Central memory CD4-positive, alpha-beta T cell (primary cell): ENCODE data around the gene RNF150.

Experiments
- DNase-seq: peaks from one replicate; pipeline ENCODE4 v3.0.0; 2022

RNF150 gene

DNA sequence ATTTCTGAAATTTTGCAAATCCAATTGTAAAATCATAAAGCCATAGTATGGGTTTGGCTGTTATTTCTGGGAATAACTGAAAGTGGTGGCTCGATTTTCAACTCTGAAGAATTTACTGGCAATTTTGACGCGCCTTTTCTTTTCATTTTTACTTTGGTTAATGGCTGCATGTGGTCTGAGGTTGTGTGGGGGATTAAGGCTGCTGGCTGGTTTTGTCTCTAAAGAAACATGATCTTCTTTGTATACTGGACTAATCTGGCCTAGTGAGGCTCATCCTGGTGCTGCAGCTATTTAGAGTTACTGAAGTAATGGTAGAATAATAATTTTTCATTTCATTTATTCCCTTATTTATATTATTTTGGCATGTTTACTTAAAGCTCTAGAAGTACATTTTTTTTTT lies 164.0 kb downstream of the RNF150 start:
- no peak for DNase-seq

DNA sequence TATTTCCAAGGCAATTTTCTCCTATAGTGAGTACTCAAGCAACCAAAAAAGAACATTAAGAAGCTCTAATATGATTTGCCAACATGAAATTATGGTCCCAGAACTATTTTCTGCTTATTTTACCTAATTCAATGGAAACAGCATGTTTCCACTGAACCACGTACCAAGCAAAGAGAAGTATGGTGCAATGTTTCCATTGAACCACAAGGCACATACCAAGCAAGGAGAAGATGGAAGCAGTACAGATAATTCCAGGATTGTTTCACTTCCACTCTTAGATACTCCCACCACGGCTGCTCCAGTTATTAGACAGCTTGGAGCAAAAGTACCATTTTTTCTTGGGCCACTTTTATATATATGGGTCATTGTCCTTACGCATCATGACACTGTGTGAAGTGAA lies 164.9 kb downstream of the RNF150 start:
- no peak for DNase-seq

DNA sequence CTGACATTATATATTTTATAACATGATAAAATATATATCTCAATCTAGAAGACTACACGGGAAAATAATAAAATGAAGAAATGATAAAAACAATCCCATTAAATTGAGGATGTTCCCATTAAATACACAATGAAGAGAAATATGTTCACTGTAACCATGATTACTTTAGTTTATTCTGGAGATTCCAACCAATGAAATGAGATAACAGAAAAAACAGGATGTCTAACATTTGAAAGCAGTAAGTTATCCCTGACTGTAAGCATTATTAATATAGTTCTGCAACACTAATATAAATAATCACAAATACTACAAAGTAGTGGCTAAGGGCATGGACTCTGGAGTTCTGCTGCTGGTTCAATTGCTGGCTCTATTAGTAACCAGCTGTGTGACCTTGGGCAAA lies 169.4 kb downstream of the RNF150 start:
- no peak for DNase-seq

DNA sequence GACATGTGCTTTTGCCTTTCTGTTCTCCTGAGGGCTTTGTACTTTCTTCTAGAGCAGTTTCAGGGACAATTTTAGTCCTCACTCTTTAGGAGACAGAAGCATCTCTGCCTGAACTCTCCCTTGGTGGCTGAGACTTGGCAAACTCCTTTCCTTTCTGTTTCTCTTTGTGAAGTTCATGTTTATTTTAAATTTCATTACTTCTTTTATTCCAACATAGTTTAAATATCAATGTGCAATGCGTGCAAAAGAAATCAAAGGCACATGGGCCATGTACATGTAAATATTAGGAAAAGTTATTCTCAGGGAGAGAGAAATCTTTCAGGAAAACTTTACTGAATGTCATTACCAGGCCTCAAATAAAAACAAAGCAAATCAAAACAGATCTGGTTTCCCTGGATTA lies 177.6 kb downstream of the RNF150 start:
- no peak for DNase-seq

DNA sequence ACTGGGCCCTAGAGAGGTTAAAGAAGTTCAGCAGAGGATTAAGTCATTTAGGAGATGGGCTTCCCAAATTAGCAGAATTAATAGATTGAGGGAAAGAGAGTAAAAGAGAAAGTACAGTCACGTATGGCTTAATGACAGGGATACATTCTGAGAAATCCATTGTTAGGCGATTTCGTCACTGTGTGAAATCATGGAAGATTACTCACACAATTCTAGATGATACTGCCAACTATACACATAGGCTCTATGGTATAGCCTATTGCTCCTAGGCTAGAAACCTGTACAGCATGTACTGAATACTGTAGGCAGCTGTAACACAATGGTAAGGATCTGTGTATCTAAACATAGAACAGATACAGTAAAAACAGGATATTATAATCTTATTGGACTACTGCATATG lies 180.6 kb downstream of the RNF150 start:
- DNase-seq: no peak

DNA sequence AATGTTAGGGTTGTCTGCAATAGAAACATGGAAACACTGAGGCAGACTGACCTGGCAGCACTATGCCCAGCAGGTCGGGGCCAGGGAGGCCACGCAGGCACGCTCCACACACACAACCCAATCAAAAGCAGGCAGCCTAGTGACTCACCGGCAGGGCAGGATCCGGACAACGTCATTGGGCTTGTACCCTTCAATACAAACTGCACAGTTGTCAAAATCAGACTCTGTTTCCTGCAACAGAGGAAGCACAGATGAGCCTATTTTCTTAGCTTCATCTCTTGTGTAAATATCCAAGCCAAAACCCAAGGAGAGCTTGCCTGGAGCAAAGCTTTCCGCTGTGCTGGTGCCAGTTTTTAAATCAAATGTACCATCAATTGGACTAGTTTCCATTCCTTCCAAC lies 185.8 kb downstream of the RNF150 start:
- no peak for DNase-seq

DNA sequence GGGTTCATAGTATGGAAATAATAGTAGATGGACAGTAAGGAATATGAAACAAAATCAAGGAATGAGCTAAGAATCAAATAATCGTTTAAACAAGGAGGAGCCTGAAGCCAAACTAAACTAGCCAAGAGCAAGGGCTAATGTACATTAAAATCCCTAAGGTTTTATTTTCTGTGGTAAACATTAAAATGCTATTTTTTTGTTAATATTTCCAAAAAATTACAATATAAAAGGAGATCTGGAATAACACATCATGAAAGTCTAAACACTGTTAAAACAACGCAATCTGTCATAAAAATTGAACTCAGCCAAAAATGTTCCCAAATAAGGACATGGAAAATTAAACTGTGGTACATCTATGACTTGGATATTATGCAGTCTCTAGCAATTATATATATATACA lies 188.2 kb downstream of the RNF150 start:
- no peak for DNase-seq

DNA sequence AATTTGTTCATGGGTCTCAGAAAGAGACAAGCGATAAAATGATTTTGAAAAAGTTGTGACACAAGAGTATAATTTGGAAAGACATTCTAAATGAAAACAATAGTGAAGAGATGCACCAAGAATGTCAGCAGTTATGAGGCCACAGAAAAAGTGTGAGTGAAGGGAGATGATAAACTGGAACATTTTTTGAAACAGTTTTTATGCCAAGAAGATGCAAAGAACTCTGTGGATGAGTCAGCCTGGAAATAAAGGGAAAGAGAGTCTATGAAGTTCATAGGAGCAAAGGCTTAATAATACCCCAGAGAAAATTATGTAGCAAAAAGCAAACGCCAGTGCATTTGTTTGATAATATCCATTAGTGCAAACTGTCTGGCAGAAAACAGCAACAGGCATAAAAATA lies 188.7 kb downstream of the RNF150 start:
- no peak for DNase-seq

DNA sequence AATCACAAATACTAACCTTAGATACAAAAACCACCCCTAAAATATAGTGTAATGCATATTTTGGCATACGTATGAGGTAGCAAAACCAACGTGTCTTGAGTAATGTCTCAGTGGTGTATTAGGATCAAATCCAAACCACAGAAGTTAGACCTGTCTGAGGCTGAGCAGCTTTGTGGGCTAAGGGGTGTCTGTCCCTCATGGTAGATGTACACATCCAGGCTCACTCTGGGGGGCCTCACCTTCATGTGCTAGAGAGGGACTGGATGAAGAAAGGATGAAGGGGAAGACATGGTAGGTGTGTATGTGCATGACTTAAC lies 189.1 kb downstream of the RNF150 start:
- DNase-seq: no peak

DNA sequence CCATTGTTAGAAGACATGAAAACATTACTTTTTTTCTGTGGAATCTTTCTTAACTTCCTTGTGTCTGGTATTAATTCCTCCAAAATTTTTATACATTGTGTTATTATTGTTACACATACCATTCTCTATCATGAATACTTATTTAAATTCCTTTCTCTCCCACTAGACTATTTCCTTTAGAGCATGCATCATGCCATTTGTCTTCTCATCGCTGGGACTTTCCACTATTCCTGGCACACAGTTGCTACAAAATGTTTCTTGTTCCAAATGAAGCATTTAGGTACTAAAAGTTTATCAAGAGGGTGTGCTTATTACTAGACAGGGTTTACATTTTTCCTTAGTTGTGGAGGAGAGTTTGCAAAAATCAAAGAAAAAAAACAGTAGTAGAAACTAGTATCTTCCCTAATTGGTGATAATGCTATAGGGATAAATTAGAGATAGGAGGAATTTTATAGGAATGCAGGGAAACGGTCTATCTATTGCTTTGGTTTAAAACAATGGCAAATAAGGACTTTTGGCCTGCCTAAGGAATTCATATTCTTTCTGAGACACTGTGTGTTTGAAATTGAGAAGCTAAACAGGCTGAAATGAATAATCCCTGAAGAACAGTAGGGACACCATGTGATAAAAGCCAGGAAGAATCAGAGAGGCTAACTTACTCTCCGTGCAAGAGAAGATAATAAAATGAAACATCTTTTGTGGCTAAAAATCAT lies 189.6 kb downstream of the RNF150 start:
- no peak for DNase-seq

DNA sequence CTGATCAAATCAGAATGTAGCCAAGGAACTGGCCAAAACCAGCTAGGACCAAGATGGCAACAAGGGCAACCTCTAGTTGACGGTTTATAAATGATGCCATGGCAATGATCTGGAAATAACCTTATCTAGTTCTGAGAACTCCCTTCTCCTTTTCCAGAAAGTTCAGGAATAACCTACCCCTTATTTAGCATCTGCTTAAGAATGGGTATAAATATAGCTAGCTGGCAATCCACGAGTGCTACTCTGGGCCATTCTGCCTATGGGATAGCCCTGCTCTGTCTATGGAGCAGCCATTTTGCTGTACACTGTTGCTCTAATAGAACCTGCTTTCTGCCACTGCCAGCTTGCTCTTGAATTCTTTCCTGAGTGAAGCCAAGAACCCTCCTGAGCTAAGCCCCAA lies 192.7 kb downstream of the RNF150 start:
- DNase-seq: no peak

DNA sequence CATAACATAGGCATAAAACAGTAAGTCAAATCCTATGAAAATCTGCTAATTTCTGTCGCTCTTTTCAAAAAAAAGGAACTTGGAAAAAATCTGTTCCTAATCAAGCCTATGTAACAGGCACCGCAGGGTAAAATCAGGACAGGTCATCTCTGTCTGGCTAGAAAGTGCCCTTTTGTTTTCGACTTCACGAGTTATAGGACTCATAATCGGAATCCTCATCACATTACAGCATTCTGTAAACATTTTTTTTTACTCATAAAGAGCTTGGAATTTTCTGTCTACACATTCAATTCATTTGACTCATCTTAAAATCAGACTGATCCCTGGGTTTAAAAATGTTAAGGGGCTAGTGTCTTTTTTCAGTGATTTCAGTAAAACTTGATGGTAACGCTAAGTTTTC lies 195.4 kb downstream of the RNF150 start:
- DNase-seq: no peak

DNA sequence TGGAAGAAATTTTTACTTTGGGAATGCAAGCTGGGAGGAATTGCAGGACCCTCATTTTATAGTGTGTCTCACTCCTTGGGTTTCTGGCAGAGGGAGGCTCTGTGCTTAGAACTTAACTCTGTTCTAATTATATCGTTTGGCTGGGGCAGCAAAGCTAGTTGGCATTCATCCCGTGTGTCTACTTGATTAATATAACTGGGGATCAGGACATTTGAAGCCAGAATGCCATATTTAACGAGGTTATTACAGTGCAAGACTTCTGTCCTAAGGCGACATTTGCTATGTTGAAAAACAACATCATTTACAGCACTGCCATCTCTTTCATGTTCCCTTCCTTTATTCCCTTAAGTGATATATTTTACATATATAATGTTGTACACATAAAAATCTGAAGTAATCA lies 198.0 kb downstream of the RNF150 start:
- DNase-seq: no peak

DNA sequence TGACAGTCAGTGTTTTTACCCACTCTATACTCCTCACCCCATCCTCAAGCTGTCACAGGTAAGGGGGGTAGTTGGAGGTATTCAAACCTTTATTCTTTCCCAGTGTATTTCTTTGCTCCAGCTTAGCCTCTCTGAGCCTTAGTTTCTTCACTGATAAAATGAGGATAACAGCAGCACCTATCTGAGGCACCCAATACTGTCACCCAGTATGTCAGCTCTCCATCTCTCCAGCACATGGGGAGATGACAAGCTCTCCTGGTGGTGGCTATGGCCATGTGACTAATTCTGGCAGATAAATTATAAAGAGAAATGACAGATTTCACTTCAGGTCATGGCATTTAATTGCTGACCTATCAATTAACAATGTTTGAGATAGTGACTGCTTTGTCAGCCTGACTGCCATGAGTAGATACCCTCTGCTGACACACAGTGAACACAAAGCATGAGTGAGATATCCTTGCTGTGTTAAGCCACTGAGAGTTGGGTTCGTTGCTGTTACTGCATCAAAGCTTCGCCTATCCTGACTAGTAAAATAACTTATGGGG lies 200.7 kb downstream of the RNF150 start:
- no peak for DNase-seq

DNA sequence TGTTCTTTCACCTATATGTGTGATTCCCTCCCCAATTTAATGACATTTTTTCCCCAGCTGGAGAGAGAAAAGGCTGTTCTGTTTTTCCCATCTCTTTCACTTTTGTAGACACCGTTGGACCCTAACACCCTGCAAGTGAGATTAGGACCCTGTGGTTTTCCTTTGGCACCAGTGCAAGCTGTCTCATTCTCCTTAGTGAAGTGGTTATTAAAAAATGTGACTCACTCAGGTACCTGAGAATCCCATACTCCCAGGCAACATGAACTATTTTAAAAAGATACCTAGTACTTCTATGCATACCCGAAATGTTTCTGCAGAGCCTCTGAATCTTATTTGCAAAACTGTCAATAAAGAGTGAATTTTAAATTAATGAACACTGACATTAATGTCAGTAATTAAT lies 201.4 kb downstream of the RNF150 start:
- DNase-seq: no peak

DNA sequence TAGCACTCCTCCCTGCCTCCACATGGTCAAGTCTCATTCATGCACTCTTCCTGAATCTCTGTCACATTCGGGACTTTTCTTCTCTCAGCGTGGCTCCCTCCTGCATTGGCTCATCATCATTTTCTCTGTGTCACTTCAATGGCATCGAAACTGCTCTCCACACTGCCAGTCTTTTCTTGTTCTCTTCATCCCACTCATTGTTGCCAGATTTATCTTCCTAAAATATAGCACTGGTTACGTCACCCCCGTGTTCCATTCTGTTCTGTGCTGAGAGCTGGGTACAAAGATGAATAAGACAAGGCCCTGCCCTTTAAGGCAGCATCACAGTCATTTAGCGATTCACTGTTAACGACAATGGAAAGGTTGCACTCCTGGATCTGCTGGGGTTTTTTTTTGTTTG lies 202.7 kb downstream of the RNF150 start:
- no peak for DNase-seq

DNA sequence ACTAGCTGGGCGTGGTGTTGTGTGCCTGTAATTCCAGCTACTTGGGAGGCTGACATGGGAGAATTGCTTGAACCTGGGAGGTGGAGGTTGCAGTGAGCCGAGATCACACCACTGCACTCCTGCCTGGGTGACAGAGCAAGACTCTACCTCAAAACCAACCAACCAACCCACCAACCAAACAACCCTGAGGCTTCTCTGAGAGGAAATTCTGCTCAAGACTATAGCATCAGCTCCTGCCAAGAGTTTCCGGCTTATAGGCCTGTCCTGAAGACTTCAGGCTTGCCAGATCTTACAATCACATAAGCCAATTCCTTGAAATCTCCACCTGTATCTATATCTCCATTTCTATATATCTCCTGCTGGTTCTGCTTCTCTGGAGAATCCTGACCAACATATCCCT lies 203.3 kb downstream of the RNF150 start:
- DNase-seq: no peak

DNA sequence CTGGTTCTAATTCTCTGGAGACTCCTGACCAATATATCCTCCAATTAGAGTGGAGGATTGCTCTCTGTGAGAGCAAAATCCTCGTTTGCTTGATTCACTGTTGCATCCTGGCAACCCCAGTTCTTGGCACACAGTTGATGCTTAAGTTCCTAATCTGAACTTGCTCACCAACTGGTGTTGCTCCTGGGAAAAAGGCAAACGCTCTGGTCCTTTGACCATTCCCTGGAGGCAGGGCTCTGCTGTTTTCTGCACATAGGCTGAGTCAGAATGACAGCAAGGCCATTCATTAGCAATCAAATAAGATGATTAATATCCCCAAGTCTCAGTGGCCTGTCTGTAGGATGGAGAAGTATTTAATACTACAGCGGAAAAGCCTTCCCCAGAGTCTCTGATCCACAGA lies 204.4 kb downstream of the RNF150 start:
- no peak for DNase-seq

DNA sequence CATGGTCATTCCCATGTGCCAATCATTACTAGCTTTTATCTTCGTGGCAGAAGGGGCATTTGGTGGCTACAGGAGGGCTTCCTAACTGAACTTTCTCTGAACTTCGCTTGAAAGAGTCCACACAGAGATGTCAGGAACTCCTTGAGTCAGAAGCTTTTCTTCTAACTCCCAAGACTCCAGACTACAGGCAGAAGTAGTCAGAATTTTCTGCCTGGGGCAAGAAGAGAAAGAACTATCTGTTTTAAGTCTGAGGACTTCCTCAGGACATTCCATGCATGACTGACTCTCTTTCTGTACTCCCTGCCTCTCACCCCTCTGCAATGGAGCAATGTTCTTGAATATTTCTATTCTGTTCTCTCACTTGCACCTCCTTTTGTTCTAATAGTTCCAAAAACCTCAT lies 206.6 kb downstream of the RNF150 start:
- no peak for DNase-seq

DNA sequence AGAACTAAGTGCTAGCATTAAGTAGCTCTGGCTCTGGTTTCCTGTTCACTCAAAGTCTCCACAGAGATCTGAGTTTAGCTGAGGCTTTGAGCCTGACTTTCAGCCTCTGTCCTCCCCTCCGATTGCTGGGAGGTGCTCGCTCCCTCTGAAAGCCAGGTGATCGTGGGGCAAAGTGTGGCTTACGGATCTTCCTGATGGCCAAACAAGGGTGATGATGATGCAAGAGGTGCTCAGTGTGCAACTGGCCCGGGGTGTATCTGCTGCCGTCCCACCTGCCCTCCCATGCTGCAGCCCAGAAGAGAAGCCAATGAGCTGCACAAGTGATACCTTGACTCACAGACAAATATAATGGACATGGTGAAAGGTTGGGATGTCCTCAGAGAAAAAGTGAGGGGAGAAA lies 207.9 kb downstream of the RNF150 start:
- no peak for DNase-seq

DNA sequence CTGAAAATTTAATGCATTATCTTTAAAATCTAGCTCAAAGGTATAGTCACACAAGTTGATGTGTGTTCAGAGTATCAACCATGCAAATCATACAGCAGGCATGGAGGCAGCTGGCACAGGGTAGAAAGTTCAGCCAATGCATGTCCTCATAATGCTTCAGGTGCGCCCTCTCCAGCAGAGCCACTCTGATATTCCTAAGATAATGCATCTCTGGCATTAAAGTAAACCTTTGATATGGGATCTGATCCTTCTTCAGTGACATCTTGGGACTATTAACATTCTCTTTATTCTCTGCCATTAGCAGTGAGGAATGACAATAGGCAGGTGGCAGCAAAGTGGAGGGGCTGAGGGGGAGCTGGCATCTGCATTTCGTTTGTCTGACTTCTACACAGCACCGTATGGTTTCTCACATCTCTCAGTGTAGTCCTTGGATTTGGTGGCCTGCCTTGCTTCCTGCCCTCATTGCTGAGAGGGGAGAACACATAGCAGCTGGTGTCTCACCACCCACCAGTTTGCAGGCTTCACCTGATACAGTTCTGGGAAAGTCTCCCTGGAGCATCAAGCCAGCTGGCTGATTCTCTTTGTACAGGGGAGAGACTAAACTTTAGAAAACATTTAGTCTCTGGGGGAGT lies 208.4 kb downstream of the RNF150 start:
- no peak for DNase-seq

DNA sequence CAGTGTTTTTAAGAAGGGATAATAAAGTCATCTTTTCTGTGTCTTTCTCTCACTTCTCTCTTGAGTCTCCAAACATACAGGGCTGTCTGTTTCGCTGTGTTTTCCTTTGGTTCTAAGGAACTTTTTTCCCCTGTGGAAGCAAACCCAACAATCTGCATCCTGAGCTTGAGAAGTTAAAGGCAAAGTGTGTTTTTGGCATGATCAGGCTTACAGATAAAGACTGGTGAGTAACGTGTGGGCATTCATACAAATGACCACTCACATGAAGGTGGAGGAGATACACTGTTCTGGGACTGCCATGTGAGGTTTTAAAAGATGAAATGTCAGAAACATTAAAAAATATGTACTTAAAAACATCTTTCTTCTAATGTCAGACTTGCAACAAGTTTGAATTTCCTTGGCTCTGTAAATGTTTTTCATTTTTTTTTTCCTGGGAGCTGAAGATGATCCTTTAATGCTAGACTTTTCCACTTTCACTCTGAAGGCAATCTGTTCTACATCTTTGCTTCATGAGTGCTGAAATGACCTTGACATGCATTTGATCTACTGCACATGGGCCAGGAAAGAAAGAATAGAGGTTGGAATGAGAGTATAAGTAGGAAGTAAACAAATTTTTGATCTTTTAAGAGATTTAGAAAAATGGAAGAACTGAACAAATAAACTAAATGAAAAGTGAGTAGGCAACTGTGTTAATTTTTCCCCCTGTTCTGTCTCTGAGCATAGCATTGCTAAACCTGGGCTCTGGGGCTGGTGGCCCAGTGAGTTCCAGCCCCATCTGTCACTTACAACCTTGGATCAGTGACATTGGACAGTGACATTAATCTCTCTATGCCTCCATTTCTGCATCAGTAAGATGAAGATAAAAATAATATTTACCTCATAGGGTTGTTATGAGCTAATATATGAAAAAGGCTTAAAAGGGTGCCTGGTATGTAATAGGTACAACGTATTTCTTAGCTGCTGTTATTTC lies 226.0 kb downstream of the RNF150 start:
- DNase-seq: no peak

DNA sequence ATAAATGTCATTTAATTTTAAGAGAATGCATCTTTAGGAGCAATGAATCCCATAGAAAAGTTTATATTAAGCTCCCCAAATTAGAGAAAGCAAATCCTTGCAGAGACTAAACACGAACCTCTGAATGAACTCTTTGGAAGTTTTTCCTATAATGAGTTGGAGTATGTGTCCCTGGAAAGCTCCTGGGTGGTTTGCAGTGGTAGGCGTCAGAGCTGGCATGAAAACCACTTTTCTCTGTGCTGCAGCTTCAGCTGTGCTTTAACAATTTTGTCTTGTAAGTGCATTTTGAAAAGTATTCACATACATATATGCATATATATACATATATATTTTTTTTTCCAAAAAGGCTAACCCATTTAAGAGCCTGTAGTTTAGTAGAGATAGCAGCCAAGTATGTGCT lies 228.4 kb downstream of the RNF150 start:
- DNase-seq: no peak
